HCT116 (cell line): ENCODE measurements around the gene ARFGEF3. TPM values are rescaled to one million over a fixed set of nuclear protein-coding genes. Genes with fewer than 3 reads are reported as not detected.

Experiments used
- ATAC-seq: fragments of 200-7000 bp; cut with Tn5 transposase; 2 replicates; pipeline ENCODE4 v1.9.1; 2020; ENCODE audit warnings: mild to moderate bottlenecking, moderate library complexity
- BruUV-seq: library from RNA; stranded (reverse); fragments of 400-500 nt; replicated peaks from 2 replicates; lab custom pipeline; 2021; lab: Mats Ljungman, UMichigan
- CTCF ChIA-PET: fragments of 300-600 bp; sonication (Branson Sonifier 250); formaldehyde crosslinking; loops from one replicate; lab custom pipeline; 2021; ENCODE audit warnings: antibody characterized with exemption; lab: Charles Lee
- POLR2A ChIA-PET: fragments of 300-600, 350-600 bp; sonication (Branson Sonifier 250); formaldehyde crosslinking; loops from one replicate; lab custom pipeline; 2021; ENCODE audit warnings: antibody characterized with exemption; lab: Charles Lee
- RAD21 ChIA-PET, 2 experiments: fragments of 300-600 bp; sonication (Branson Sonifier 250); formaldehyde crosslinking; loops; one replicate each; lab custom pipeline; 2023; ENCODE audit warnings: low total read pairs in 2 of 2; ENCODE audit not compliant: uncharacterized antibody in 2 of 2, unreplicated experiment in 2 of 2, low non-redundant PET in 1 of 2; lab: Charles Lee
- DNase-seq: peaks from one replicate; pipeline ENCODE4 v3.0.0-alpha.2; 2010; ENCODE audit warnings: low read depth, low spot score
- H2AFZ ChIP-seq: fragments of 200-600 bp; shearing (Covaris generic), sonication (generic); 2 replicates; pipeline ENCODE4 v1.6.1; 2017; ENCODE audit warnings: low read depth, mixed run types, mixed read lengths, antibody characterized with exemption, low read length; ENCODE audit not compliant: poor library complexity, severe bottlenecking
- H3K27ac ChIP-seq: 2 replicates; pipeline ENCODE4 v1.5.1; 2012; ENCODE audit warnings: low read depth, low read length
- H3K27me3 ChIP-seq: fragments of 200-600 bp; sonication (generic); 2 replicates; pipeline ENCODE4 v1.6.1; 2016; ENCODE audit warnings: mixed run types, low read length, mixed read lengths; ENCODE audit not compliant: insufficient read depth
- H3K36me3 ChIP-seq, 2 experiments: fragments of 200-500 bp in 1 of 2; fragments of 200-600 bp in 1 of 2; sonication (Bioruptor generic) in 1 of 2; sonication (generic) in 1 of 2; 2 replicates each; pipeline versions ENCODE4 v1.5.1 to v1.6.1; 2014 to 2016; ENCODE audit warnings: low read length in 2 of 2, inconsistent platforms in 1 of 2, mixed read lengths in 1 of 2, mixed run types in 1 of 2; ENCODE audit not compliant: insufficient read depth in 2 of 2, control insufficient read depth in 1 of 2
- H3K4me1 ChIP-seq, 2 experiments: fragments of 200-600 bp in 1 of 2; sonication (generic) in 1 of 2; 2 replicates each; pipeline versions ENCODE4 v1.5.1 to v1.6.1; 2012 to 2017; ENCODE audit warnings: low read length in 2 of 2, inconsistent platforms in 1 of 2, mild to moderate bottlenecking in 1 of 2, mixed read lengths in 1 of 2, mixed run types in 1 of 2, moderate library complexity in 1 of 2; ENCODE audit not compliant: insufficient read depth in 2 of 2, control insufficient read depth in 1 of 2
- H3K4me2 ChIP-seq: fragments of 200-600 bp; sonication (generic); 2 replicates; pipeline ENCODE4 v1.6.1; 2017; ENCODE audit warnings: mixed run types, low read length, mixed read lengths
- H3K4me3 ChIP-seq, 2 experiments: fragments of 200-600 bp in 1 of 2; sonication (generic) in 1 of 2; replicated peaks in 1 of 2; 2 replicates each; pipeline ENCODE4 v1.5.1; 2011 to 2016; ENCODE audit warnings: low read length in 2 of 2, control low read depth in 1 of 2, low read depth in 1 of 2, mild to moderate bottlenecking in 1 of 2, mixed read lengths in 1 of 2, mixed run types in 1 of 2
- H3K79me2 ChIP-seq: fragments of 200-600 bp; sonication (generic); 2 replicates; pipeline ENCODE4 v1.6.1; 2017; ENCODE audit warnings: mild to moderate bottlenecking, mixed run types, low read length, moderate library complexity, mixed read lengths; ENCODE audit not compliant: insufficient read depth
- H3K9ac ChIP-seq: fragments of 200-600 bp; sonication (generic); 2 replicates; pipeline ENCODE4 v1.6.1; 2016; ENCODE audit warnings: low read length, mixed read lengths
- H3K9me2 ChIP-seq: fragments of 200-600 bp; sonication (generic), shearing (Covaris generic); 2 replicates; pipeline ENCODE4 v1.6.1; 2017; ENCODE audit warnings: mixed run types, mild to moderate bottlenecking, moderate library complexity; ENCODE audit not compliant: insufficient read depth
- H3K9me3 ChIP-seq, 2 experiments: fragments of 200-500 bp in 1 of 2; fragments of 200-600 bp in 1 of 2; sonication (Bioruptor generic) in 1 of 2; sonication (generic) in 1 of 2; 2 replicates each; pipeline ENCODE4 v1.6.1; 2014 to 2017; ENCODE audit warnings: low read length in 2 of 2, mixed read lengths in 2 of 2, inconsistent platforms in 1 of 2, low read depth in 1 of 2, mild to moderate bottlenecking in 1 of 2, mixed run types in 1 of 2, moderate library complexity in 1 of 2; ENCODE audit not compliant: control insufficient read depth in 1 of 2, insufficient read depth in 1 of 2
- H4K20me1 ChIP-seq: fragments of 200-600 bp; sonication (generic), shearing (Covaris generic); 2 replicates; pipeline ENCODE4 v1.6.1; 2017; ENCODE audit warnings: mixed run types, mild to moderate bottlenecking, moderate library complexity; ENCODE audit not compliant: insufficient read depth
- EGR1 ChIP-seq: IDR thresholded peaks from 2 replicates; pipeline ENCODE4 v1.6.1; 2012; ENCODE audit warnings: low read depth
- ELF1 ChIP-seq: IDR thresholded peaks from 2 replicates; pipeline ENCODE4 v1.6.1; 2012; ENCODE audit warnings: low read depth, borderline replicate concordance
- EZH2 ChIP-seq: fragments of 200-600 bp; sonication (generic); IDR thresholded peaks from 2 replicates; pipeline ENCODE4 v1.6.1; 2017; ENCODE audit warnings: antibody characterized with exemption, mixed run types
- FOSL1 ChIP-seq: IDR thresholded peaks from 2 replicates; pipeline ENCODE4 v1.6.1; 2012; ENCODE audit warnings: low read depth
- JUND ChIP-seq: IDR thresholded peaks from 2 replicates; pipeline ENCODE4 v1.6.1; 2012
- POLR2A ChIP-seq: IDR thresholded peaks from 2 replicates; pipeline ENCODE4 v1.7.0; 2011; ENCODE audit warnings: borderline replicate concordance; ENCODE audit not compliant: insufficient read depth, insufficient read length; ENCODE audit errors: extremely low read depth
- RAD21 ChIP-seq: IDR thresholded peaks from 2 replicates; pipeline ENCODE4 v1.6.1; 2012; ENCODE audit warnings: low read depth, mild to moderate bottlenecking
- SIN3A ChIP-seq: IDR thresholded peaks from 2 replicates; pipeline ENCODE4 v1.6.1; 2012; ENCODE audit warnings: low read depth
- SRF ChIP-seq: IDR thresholded peaks from 2 replicates; pipeline ENCODE4 v1.6.1; 2012; ENCODE audit warnings: low read depth
- TCF7L2 ChIP-seq: IDR thresholded peaks from 2 replicates; pipeline ENCODE4 v1.7.0; 2011; ENCODE audit warnings: borderline replicate concordance, inconsistent platforms; ENCODE audit not compliant: insufficient read depth, insufficient read length; ENCODE audit errors: extremely low read depth
- YY1 ChIP-seq: IDR thresholded peaks from 2 replicates; pipeline ENCODE4 v1.6.1; 2011; ENCODE audit warnings: low read length, low read depth, moderate library complexity, mild to moderate bottlenecking; ENCODE audit not compliant: insufficient replicate concordance; ENCODE audit errors: extremely low read depth
- ZFX ChIP-seq: fragments of 450-650 bp; IDR thresholded peaks from 2 replicates; pipeline ENCODE4 v1.6.1; 2017
- intact Hi-C: fragments of 100-400 bp; cut with micrococcal nuclease; formaldehyde crosslinking; loops from 2 replicates; pipeline ENCODE4 v1.10.0; 2022
- total RNA-seq: library from RNA; stranded (reverse); gene quantifications from one replicate; pipeline ENCODE4 v1.2.1, GENCODE V29; 2021; ENCODE audit not compliant: unreplicated experiment
- TF ChIP-seq, protein P1 (sequence below): IDR thresholded peaks from 2 replicates; pipeline ENCODE4 v1.6.1; 2012; ENCODE audit warnings: low read depth
- TF ChIP-seq, protein P2 (sequence below): IDR thresholded peaks from 2 replicates; pipeline ENCODE4 v1.6.1; 2011; ENCODE audit warnings: mild to moderate bottlenecking, low read length, moderate library complexity; ENCODE audit not compliant: insufficient replicate concordance; ENCODE audit errors: extremely low read depth
- TF ChIP-seq, protein P3 (sequence below): IDR thresholded peaks from 2 replicates; pipeline ENCODE4 v1.6.1; 2012

ARFGEF3 gene
- total RNA-seq, 1 experiment from 2014 or later, result 3.8 TPM

DNA sequence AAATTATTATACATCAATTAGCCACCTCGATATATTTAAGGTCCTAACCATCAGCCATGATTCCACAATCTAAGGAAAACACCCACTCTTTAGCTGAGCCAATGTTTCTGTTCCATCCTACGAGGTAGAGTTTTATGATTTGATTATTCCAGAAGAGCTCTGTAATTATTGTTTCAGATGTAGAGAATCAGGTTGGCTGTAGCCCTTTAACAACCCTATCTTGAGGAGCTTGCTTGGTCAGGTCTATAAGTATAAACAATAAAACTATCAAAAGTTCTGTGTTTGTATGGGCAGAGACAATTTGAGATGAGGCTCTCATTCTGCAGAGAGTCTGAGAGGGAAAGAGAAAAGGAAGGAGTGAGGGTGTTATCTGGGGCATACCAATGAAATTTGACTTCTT is 56.7 kb downstream of the ARFGEF3 start, which contains the start of gene PBOV1 (continued):
- no peak for TF ChIP-seq RAD21
- no peak for TF ChIP-seq TCF7L2
- no peak for TF ChIP-seq ZFX
- TF ChIP-seq SRF, result no peak
- TF ChIP-seq YY1, result no peak
- no peak for TF ChIP-seq FOSL1
- TF ChIP-seq, protein P1, sequence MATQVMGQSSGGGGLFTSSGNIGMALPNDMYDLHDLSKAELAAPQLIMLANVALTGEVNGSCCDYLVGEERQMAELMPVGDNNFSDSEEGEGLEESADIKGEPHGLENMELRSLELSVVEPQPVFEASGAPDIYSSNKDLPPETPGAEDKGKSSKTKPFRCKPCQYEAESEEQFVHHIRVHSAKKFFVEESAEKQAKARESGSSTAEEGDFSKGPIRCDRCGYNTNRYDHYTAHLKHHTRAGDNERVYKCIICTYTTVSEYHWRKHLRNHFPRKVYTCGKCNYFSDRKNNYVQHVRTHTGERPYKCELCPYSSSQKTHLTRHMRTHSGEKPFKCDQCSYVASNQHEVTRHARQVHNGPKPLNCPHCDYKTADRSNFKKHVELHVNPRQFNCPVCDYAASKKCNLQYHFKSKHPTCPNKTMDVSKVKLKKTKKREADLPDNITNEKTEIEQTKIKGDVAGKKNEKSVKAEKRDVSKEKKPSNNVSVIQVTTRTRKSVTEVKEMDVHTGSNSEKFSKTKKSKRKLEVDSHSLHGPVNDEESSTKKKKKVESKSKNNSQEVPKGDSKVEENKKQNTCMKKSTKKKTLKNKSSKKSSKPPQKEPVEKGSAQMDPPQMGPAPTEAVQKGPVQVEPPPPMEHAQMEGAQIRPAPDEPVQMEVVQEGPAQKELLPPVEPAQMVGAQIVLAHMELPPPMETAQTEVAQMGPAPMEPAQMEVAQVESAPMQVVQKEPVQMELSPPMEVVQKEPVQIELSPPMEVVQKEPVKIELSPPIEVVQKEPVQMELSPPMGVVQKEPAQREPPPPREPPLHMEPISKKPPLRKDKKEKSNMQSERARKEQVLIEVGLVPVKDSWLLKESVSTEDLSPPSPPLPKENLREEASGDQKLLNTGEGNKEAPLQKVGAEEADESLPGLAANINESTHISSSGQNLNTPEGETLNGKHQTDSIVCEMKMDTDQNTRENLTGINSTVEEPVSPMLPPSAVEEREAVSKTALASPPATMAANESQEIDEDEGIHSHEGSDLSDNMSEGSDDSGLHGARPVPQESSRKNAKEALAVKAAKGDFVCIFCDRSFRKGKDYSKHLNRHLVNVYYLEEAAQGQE, result no peak
- TF ChIP-seq ELF1, result no peak
- TF ChIP-seq, all 23 proteins: peak for 0

DNA sequence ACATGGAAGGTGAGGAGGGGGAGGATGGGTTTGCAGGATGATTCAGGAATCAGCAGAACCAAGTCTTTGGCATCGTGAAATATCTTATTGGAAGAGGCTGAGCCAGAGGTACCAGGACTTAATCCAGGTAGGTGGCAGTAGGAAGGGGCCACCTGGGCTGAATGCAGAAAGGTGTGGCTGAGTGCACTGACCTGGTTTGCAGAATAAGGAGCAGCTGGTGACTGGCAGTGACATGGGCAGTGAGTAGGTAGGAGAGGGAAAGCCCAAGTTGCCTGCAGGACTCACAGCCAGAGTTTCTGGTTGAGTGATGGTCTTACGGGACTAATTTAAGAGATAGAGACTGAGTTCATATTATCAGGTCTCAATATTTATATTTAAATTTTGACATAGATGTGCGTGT is 57.7 kb downstream of the ARFGEF3 start:
- no peak overlapping the region for H3K9ac ChIP-seq
- H3K27ac ChIP-seq, result no peak overlapping the region
- intact Hi-C loops, result no loop called here
- H3K27me3 ChIP-seq, result no peaks in the 10 kb centered on the region
- ChIA-PET RAD21 (no interaction called here), CTCF (no interaction called here), POLR2A (no interaction called here)
- no peak for DNase-seq
- H3K79me2 ChIP-seq, result no peaks in the 10 kb centered on the region
- BruUV-seq, result no TSS peak
- H3K4me1 ChIP-seq, result no peaks in the 10 kb centered on the region
- no peaks in the 10 kb centered on the region for H4K20me1 ChIP-seq
- no peak overlapping the region for H3K4me2 ChIP-seq
- no peaks in the 10 kb centered on the region for H3K9me2 ChIP-seq
- ATAC-seq, result no peak
- no peak overlapping the region for H3K4me3 ChIP-seq
- H2AFZ ChIP-seq, result no peak overlapping the region
- H3K36me3 ChIP-seq, result no peaks in the 10 kb centered on the region
- H3K9me3 ChIP-seq, result no peaks in the 10 kb centered on the region
- TF ChIP-seq JUND (no peak), POLR2A (no peak), EGR1 (no peak), EZH2 (no peak), ELF1 (no peak), SIN3A (no peak), FOSL1 (no peak)
- TF ChIP-seq, protein P2, sequence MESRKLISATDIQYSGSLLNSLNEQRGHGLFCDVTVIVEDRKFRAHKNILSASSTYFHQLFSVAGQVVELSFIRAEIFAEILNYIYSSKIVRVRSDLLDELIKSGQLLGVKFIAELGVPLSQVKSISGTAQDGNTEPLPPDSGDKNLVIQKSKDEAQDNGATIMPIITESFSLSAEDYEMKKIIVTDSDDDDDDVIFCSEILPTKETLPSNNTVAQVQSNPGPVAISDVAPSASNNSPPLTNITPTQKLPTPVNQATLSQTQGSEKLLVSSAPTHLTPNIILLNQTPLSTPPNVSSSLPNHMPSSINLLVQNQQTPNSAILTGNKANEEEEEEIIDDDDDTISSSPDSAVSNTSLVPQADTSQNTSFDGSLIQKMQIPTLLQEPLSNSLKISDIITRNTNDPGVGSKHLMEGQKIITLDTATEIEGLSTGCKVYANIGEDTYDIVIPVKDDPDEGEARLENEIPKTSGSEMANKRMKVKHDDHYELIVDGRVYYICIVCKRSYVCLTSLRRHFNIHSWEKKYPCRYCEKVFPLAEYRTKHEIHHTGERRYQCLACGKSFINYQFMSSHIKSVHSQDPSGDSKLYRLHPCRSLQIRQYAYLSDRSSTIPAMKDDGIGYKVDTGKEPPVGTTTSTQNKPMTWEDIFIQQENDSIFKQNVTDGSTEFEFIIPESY, result no peak
- TF ChIP-seq, protein P1, result no peak
- TF ChIP-seq, protein P3, sequence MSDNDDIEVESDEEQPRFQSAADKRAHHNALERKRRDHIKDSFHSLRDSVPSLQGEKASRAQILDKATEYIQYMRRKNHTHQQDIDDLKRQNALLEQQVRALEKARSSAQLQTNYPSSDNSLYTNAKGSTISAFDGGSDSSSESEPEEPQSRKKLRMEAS, result no peak
